Measurements from ENCODE around the gene GAN.
"Not testable (repeated sequence)": the region's sequence is repeated elsewhere in the genome, so short reads cannot be mapped to it uniquely, and the experiment has no call there.

Gene GAN

DNA sequence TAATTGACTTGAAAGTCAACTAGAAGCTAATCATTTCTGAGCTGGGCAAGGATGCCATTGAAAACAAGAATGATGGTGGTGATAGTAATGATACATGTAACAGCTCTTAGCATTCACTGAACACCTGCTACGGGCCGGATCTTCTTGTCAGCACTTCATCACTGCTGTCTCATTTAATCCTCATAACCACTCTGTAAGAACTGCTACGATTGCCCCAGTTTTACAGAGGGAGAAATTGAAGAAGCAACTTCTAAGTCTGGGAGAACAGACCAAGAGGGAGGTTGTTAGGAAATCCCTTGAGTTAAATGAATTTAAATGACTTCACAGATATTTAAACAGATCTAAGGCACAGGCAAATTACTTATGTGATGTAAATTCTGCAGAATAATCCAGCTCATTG lies 7.0 kb upstream of the GAN start:
- DNase-seq (ENCODE audit: low read depth in 2 of 2) = no peak

DNA sequence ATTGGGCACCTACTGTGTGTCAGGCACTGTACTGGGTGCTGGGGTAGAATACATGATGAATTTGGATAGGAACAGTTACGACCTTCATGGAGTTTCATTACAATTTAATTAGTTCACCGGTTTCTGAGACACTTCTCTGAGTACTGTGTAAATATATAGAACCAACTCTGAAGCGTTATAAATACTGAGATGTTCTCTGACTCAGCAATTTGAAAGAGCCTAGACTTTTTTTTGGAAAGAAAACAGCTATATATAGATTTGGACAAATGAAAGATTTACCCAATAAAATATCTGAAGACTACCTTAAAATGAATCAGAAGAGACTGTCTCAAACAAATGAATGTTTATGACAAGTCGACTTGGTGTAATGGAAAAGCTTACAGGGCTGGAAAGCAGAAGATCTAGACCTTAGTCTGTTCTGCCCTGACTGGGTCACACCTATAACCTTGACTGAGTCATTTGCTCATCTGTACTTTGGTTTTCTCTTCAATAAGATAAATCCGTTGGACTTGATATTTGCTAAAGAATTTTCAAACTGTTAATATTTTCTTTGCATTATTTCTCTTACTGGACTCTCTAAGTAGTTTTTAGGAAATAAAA lies 4.6 kb upstream of the GAN start:
- DNase-seq (ENCODE audit: low read depth in 2 of 2) = no peak

DNA sequence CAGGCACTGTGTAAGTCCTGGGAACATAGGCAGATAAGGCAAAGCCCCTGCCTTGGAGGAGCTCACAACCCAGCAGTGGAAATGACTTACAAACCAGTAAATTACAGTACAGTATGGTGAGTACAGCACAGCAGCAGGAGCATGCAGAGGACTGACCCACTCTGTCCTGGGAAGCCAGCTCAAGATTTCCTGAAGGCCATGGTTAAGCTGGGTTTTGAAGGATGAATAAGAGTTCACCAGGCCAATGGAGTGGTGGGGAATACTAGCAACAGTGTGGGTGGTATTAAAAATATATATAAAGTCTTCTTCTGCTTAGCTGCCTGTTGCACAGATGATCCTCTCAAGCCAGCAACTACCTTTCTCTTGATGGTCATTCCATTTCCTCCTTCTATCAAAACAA lies 3.0 kb upstream of the GAN start:
- no peak for DNase-seq (ENCODE audit: low read depth in 2 of 2)

DNA sequence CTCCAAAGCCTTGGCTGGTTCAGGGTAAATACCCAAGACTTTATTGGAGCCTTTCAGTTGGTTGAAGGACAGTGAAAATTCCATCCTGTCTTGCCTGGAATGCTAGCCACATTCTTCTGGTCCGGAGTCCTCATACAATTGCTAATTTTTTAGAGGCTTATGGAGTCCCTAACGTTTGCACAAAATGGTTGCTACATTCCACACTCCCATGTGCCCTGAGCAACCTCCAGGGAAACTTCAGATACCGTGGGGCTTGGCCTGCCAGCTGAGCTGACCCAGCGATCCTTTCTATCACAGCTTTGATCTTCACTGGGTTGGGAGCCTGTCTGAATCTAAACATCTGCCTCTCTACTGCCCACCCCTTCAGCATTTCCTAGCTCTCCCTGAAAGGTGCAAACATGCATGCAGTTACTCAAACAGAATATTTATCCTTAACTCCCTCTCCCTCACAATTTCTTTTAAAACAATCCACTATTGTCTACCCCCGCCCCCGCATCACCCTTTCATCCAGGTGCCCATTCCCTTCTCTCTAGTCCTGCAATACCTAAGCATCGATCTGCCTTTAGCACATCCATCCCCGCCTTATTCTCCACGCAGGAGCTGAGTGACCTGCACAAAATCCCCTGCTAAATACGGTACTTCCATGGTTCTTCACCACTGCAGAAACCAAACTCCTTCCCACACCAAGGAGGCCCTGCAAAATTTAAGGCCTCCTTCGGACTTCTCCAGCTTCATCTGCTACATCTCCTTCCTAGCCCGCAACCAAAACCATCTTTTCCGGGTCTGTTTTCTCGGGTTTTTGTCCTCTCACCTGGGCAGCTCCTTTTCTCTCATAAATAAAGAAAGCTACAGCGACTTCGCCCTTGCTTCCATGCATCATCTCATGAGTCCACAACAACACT lies 810 bp upstream of the GAN start:
- no peak for DNase-seq (ENCODE audit: low read depth in 2 of 2)

DNA sequence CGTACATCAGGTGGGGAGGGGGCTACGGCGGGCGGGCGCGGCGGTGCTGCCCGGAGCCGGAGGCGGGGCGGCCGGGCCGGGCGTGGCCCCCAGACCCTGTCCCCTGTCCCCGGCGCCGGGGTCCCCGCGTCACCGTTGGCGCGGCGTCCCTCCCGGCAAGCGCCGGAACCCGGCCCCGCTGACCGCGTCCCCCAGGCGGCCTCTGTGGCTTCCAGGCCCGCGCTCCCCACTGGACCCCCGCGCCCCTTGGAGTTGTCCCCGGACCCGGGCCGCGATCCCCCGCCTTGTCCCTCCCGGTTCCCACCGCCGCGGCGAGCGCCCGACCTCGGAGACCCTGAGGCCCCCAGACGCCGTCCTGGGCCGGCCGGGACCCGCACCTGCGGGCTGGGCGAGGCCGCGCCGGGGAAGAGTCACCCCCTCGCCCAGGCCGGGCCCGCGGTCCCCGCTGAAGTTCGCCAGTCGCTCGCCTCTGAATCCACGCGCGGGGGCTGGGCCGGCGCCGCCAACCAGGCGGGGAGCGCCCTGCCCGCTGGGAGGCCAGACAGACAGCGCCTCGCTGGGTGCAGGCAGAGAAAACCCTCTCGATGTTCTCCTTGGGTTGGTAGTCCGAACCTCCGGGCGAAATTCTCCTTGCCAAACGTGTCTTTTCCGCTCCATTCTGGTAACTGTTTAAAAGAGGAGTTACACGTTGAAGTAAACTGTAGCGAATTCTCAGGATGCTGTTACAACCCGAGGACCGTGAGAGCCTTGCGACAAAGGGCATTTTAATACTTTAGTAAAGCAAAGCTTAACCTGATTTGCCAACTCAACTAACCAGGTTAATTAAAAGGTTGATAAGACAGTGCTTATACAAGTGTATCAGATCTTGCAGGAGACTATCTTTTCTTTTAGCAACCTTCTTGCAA lies 761 bp downstream of the GAN start:
- DNase-seq (ENCODE audit: low read depth in 2 of 2) = peak in 1 of 2 experiments; percentile 6

DNA sequence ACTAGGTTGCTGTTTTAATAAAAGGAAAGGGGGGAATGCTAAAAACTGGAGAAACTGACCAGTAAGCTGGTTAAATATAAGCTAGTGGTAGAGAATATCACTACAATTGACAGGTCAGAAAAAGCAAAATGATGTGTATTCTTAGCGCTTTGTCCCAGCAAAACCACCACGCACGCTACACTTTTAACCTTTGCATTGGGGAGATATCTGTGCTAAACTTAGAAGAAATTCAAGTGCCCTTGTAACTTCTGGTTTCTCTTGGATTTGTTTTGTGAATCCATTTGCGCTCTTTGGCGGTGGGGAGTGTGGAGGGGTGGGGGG lies 1.4 kb downstream of the GAN start:
- no peak for DNase-seq (ENCODE audit: low read depth in 2 of 2)

DNA sequence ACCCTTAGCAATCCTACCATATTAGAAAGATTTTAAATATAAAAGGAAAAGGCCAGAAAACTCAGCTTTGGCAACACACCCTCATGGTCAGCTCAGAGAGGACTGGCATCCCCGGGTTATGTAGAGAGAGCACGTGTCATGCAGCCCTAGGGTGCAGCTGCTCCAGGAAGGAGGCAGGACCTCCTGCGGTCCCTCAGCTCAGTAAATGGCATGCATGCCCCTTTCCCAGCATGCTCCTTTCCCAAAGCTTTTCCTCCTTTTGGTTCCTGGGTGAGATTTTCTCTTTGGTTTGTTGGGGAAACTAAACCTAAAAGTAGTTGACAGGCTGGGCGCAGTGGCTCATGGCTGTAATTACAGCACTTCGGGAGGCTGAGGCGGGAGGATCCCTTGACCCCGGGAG lies 3.9 kb downstream of the GAN start:
- DNase-seq (ENCODE audit: low read depth in 2 of 2) = no peak

DNA sequence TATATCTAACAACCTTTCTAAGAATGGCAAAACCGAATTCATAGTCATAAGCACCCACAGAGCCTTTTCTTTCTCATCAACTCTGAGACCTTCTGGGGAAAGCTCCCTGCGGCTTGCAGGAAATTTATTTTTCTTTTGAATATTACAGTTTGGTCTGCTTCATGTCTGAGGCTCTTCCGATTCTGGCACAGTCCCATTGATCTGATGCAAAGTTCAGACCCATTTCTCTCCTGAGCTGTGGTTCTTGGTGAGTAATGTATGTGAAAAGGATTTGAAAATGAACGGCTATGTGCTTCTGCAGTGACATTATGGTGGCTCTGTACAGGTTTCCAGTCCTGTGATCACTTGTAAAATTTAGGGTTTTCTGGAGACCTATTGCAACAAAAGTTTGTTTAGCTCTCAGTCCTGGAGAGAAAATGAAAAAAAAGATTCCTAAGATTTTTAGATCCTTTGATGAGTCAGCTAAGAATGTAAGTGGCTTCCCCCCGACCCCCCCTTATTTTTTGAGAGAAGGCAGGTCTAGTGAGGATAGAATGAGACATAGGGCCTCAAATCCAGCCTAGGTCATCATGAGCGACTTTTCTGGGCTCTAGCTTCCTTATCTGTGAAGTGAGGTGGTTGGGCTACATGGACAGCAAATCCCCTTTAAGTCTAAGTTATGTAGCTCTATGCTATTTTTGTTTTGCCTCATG lies 4.6 kb downstream of the GAN start:
- no peak for DNase-seq (ENCODE audit: low read depth in 2 of 2)

DNA sequence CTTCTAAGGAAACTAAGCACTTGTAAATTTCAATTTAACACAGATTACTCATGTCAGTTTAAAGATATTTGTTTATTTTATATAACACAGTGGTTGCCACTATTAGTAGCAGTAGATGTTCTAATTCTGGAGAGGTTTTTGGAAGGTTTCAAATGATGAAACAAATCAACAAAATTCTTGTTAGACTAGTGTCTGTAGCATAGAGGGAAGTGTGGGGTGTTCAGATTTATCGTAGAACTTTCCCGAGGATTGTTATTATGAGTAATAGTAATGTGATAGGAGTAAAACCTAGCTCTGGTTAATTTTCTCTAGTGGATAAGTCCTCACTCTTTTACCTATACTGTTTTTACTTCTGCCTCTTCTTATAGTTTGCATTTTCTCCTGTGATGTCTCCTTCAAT lies 6.3 kb downstream of the GAN start:
- no peak for DNase-seq (ENCODE audit: low read depth in 2 of 2)

DNA sequence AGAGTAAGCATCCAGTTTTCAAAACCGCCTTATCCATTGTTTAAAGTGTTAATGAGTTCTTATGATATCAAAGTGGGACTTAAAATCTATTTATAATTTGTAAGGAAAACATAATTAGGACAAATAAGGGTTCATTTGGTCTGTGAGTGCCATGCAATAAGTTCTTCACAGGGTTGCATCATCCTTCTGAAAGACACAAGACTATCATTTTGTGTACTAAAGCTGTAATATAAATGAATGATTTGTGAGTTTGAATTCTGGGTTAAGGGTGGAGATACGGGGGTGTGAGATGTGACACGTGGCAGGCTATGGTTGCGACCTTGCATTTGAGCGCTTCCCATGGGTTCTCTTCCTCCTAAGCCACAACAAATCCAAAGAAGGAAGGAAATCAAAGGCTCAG lies 6.8 kb downstream of the GAN start:
- DNase-seq (ENCODE audit: low read depth in 2 of 2) = no peak

DNA sequence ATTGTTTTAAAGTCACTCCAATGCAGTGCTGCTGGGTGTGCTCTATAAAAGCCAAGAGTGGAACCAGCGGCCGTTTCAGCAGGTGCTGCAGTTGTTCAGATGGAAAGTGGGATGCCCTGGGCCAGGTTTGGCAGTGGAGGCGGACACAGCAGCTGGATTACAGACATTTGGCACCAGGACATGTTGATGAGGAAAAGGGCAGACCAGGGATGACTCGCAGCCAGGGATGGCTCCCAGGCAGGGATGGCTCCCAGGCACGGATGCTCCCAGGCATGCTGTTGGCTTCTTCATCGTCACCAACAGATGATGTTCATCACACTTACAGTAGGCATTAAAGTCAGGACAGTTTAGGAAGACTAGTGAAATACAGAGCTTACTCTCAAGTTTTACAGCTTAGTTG lies 10.0 kb downstream of the GAN start:
- no peak for DNase-seq (ENCODE audit: low read depth in 2 of 2)

DNA sequence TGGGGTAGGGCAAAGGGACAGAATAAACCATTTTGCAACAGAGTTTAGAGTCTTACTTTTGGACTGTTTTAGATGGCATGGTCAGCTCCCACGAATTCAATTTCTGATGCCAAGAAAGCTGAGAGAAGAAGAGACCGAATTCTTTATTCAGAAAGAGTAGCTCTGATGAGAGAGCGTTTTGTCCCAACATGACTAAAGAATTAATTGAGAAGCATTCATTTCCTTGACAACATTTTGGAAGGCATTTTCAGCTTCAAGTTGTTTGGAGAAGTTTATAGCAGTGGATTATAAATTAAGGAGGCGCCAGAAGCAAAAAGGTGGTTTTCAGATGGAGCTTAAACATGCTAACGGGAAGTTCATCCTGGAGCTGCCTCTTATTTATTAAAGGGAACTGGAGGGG lies 12.2 kb downstream of the GAN start:
- DNase-seq (ENCODE audit: low read depth in 2 of 2) = no peak

DNA sequence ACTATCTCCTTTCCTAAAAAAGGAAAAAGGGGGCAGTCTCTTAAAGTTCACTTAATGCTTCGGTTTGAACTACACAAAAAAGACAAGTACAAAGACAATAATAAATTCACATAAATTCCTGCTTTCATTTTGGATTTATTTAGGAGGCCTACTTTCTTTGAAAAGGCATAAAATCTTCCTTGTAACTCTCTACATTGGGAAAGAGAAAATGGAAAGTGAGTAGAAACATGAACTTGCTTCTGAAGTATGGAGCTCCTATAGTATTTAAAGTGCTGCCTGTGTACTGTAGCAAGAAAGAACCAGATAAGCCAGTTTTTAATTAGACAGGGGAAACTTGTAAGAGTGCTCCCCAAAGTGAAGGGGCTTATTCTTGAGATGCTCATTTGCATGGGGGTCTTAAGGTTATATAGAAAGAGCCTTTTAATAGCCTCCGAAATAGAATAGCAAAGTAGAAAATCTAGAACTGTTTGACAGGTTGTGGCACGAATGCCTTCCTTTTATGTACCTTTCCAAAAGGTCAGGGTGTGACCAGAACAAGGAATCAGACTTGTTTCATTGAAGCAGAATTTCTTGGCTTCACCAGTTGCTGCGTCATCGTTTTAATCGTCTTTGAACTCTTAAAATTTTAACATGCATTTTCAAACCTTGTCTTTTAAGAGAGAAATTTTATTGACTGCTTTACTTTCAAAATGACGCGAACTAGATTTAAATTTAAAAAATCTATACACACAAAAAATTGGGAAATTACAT lies 12.9 kb downstream of the GAN start:
- no peak for DNase-seq (ENCODE audit: low read depth in 2 of 2)

DNA sequence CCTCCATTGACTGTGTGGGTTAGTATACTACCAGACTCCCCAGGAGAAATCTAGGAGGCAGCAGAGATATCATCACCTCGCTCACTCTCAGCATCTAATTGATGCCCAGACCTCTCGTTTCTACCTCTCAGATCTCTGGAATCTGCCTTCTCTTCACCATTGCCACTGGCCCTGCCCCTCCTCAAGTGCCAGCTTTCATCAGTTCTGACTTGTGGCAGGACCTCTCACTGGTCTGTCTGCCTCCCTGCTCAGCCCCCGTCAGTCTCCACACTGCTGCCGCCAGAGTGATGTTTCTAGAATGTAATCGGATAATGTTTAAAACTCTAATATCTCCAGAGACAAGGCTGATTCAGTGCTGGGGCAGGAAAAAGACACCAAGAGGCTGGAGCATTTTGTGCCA lies 15.2 kb downstream of the GAN start:
- DNase-seq (ENCODE audit: low read depth in 2 of 2) = no peak

DNA sequence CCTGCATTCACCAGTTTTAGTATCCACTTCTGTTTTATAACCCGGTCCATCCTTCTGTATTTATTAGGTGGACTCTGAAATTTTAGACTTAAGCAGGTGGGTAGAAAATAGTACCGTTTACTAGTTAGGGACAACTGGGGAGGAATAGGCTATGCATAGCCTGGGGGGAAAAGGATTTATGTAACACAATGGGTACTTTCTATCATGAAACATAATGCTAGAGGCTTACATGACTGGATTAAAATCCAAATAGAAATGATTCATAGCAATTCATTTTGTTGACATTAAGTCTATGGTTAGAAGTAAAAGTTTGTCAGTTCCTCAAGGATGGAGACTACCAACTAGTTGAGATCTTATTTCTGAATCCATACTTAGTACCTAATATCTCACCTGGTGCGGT lies 18.6 kb downstream of the GAN start:
- DNase-seq (ENCODE audit: low read depth in 2 of 2) = no peak

DNA sequence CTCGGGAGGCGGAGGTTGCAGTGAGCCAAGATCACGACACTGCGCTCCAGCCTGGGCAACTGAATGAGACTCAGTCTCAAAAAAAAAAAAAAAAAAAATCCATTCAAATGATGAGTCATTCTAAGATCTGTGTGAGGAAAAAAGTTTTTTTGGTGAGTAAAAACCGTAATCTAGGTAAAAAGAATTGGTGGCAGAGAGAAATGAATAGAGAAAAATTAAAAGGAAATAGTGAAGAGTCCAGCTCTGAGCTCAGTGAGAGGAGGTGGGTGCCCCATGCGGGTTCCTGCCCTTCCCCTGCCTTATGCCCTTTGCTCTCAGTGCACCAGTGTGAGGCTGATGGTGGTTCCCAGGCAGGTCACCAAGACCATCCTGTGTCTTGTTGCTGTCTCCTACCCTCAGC lies 20.9 kb downstream of the GAN start:
- DNase-seq (ENCODE audit: low read depth in 2 of 2) = peak in 1 of 2 experiments; percentile 31

DNA sequence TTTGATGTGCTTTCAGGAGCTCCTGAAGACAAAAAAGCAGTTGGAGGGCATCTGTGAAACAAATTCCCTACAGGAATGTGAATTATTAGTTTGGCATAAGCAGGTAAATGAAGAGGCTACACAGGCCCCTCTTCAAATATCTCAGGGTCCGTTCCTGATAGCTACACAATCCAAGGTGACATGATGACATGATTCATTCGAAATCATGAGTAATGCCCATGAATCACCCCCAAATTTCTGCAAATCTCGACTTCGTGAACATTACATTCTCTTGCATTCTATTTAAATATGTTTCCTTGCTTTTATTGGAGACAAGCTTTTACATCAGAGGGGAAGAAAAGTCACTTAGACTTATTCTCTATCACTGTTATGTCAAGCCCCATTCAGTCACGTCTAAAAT lies 22.3 kb downstream of the GAN start:
- no peak for DNase-seq (ENCODE audit: low read depth in 2 of 2)

DNA sequence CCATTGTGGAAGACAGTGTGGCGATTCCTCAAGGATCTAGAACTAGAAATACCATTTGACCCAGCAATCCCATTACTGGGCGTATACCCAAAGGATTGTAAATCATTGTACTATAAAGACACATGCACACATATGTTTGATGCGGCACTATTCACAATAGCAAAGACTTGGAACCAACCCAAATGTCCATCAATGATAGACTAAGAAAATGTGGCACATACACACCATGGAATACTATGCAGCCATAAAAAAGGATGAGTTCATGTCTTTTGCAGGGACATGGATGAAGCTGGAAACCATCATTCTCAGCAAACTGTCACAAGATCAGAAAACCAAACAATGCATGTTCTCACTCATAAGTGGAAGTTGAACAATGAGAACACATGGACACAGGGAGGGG lies 30.4 kb downstream of the GAN start:
- DNase-seq (ENCODE audit: low read depth in 2 of 2) = not testable (repeated sequence)

DNA sequence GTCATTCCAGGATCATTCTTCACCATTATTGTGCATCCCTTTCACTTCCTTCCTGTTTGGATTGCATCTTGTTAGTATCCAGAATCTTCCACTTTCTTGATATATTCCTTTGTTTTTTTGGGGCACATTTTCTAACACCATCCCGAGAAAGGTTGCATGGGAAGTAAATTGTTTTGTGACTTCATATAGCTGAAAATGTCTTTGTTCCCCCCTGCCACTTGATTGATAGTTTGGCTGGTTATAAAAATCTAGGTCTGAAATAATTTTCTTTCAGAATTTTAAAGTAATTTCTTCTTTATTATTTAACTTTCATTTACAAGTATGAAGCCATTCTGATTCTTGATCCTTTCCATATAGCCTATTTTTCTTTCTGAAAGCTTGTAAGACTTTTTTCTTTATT lies 32.7 kb downstream of the GAN start:
- DNase-seq (ENCODE audit: low read depth in 2 of 2) = no peak

DNA sequence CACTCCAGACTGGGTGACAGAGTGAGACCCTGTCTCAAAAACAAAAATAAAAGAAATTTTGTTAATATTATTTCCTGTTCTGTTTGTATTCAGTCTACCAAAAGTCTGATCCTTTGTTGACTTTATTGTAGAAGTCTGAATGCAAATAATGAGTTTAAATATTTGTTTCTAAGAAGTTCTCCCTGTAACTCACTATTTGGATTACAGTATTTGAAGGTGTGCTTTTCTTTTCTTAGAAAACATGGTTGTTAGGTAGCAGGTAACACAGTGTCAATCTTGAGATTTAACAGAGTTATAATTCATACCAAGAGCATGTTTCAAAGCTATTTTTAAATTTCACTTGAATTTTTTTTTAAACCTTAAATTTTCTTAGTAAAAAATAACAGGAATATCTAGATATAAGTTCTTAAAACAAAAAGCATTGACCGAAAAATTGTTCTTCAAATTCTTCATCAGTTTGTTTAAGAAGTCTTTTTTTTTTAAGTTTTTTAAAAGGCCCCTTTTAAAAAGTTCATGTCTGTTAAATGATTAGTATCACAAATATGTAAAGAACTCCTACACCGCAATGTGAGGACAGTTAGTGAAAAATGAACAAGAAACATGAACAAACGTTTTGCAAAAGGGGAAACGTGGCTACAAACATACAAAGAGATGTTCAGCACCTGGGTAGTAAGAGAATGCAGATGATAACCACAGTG lies 35.0 kb downstream of the GAN start:
- DNase-seq (ENCODE audit: low read depth in 2 of 2) = no peak

DNA sequence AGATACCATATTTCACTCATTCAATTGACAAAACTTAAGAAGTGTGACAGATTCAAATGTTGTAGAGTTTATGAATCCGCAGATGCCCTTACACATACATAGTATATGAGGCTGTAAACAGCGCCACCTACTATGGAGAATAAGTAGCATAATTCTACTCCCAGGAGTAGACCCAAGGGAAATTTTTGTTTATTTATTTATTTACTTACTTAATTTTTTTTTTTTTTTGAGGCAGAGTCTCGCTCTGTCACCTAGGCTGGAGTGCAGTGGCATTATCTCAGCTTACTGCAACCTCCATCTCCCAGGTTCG lies 35.5 kb downstream of the GAN start:
- DNase-seq (ENCODE audit: low read depth in 2 of 2) = no peak

Data from stimulated activated CD4-positive, alpha-beta T cell treated with anti-CD3 and anti-CD28 coated beads, Interleukin-12 subunit alpha, Interleukin-12 subunit beta, amount 100 ng/mL, for 24 hours (primary cell).